H9 (cell line): ENCODE data around the gene SLC12A5. TPM values are rescaled to one million over a fixed set of nuclear protein-coding genes. Genes with fewer than 3 reads are reported as not detected.

ENCODE experiments used
- DNase-seq: peaks from one replicate; pipeline ENCODE4 v3.0.0-alpha.2; 2017
- H2AFZ ChIP-seq: one replicate; pipeline ENCODE4 v1.6.1; 2013; ENCODE audit warnings: mild to moderate bottlenecking, low read length, control low read depth, moderate library complexity
- H2AK5ac ChIP-seq: 2 replicates; pipeline ENCODE4 v1.6.1; 2013; ENCODE audit warnings: low read length, control low read depth, mixed read lengths; ENCODE audit not compliant: insufficient read length
- H2BK120ac ChIP-seq: one replicate; pipeline ENCODE4 v1.6.1; 2013; ENCODE audit warnings: low read depth, mild to moderate bottlenecking, low read length, control low read depth, inconsistent platforms; ENCODE audit not compliant: poor library complexity, severe bottlenecking
- H2BK12ac ChIP-seq: 2 replicates; pipeline ENCODE4 v1.6.1; 2013; ENCODE audit warnings: low read length, control low read depth, mixed read lengths, low read depth; ENCODE audit not compliant: insufficient read length
- H2BK15ac ChIP-seq: 2 replicates; pipeline ENCODE4 v1.6.1; 2013; ENCODE audit warnings: low read depth, low read length, control low read depth
- H2BK20ac ChIP-seq: one replicate; pipeline ENCODE4 v1.6.1; 2013; ENCODE audit warnings: low read depth, mild to moderate bottlenecking, low read length, control low read depth, inconsistent platforms; ENCODE audit not compliant: poor library complexity, severe bottlenecking
- H2BK5ac ChIP-seq: 2 replicates; pipeline ENCODE4 v1.6.1; 2013; ENCODE audit warnings: low read length, control low read depth, mixed read lengths; ENCODE audit not compliant: insufficient read length
- H3K14ac ChIP-seq: 2 replicates; pipeline ENCODE4 v1.6.1; 2013; ENCODE audit warnings: low read length, control low read depth; ENCODE audit not compliant: insufficient read depth
- H3K18ac ChIP-seq: 2 replicates; pipeline ENCODE4 v1.6.1; 2013; ENCODE audit warnings: low read depth, mild to moderate bottlenecking, mixed read lengths, low read length, control low read depth; ENCODE audit not compliant: insufficient read length
- H3K23ac ChIP-seq: 2 replicates; pipeline ENCODE4 v1.6.1; 2013; ENCODE audit warnings: low read length, control low read depth, mixed read lengths, low read depth; ENCODE audit not compliant: insufficient read length
- H3K23me2 ChIP-seq: 2 replicates; pipeline ENCODE4 v1.6.1; 2013; ENCODE audit warnings: low read depth, mild to moderate bottlenecking, mixed read lengths, low read length, control low read depth; ENCODE audit not compliant: insufficient read length, poor library complexity, severe bottlenecking
- H3K27ac ChIP-seq: 2 replicates; pipeline ENCODE4 v1.5.1; 2013; ENCODE audit warnings: low read length, control low read depth, mixed read lengths, low read depth; ENCODE audit not compliant: insufficient read length
- H3K27me3 ChIP-seq: 2 replicates; pipeline ENCODE4 v1.6.1; 2013; ENCODE audit warnings: low read length, control low read depth, inconsistent platforms; ENCODE audit not compliant: insufficient read depth
- H3K4ac ChIP-seq: 2 replicates; pipeline ENCODE4 v1.6.1; 2013; ENCODE audit warnings: low read depth, mild to moderate bottlenecking, control low read depth, inconsistent platforms, low read length, moderate library complexity
- H3K4me1 ChIP-seq: 2 replicates; pipeline ENCODE4 v1.6.1; 2013; ENCODE audit warnings: low read length, control low read depth, inconsistent platforms; ENCODE audit not compliant: insufficient read depth
- H3K4me2 ChIP-seq: 2 replicates; pipeline ENCODE4 v1.6.1; 2013; ENCODE audit warnings: low read length, control low read depth, mixed read lengths; ENCODE audit not compliant: insufficient read length, insufficient read depth
- H3K56ac ChIP-seq: 2 replicates; pipeline ENCODE4 v1.6.1; 2013; ENCODE audit warnings: low read depth, mild to moderate bottlenecking, mixed read lengths, low read length, control low read depth; ENCODE audit not compliant: insufficient read length
- H3K79me1 ChIP-seq: 2 replicates; pipeline ENCODE4 v1.6.1; 2013; ENCODE audit warnings: low read depth, mild to moderate bottlenecking, moderate library complexity, low read length, control low read depth, inconsistent platforms; ENCODE audit not compliant: insufficient read depth, poor library complexity, severe bottlenecking
- H3K79me2 ChIP-seq: 2 replicates; pipeline ENCODE4 v1.6.1; 2013; ENCODE audit warnings: low read length, control low read depth, inconsistent platforms; ENCODE audit not compliant: insufficient read depth
- H3K9ac ChIP-seq: 2 replicates; pipeline ENCODE4 v1.6.1; 2013; ENCODE audit warnings: low read length, control low read depth, mixed read lengths; ENCODE audit not compliant: insufficient read length; ENCODE audit errors: extremely low read depth
- H3K9me3 ChIP-seq: one replicate; pipeline ENCODE4 v1.6.1; 2013; ENCODE audit warnings: low read depth, low read length, inconsistent platforms; ENCODE audit not compliant: control insufficient read depth
- H3T11ph ChIP-seq: one replicate; pipeline ENCODE4 v1.6.1; 2013; ENCODE audit warnings: mild to moderate bottlenecking, low read length, control low read depth, inconsistent platforms
- H4K20me1 ChIP-seq: one replicate; pipeline ENCODE4 v1.6.1; 2013; ENCODE audit not compliant: control insufficient read depth, insufficient read length, insufficient read depth
- H4K5ac ChIP-seq: 2 replicates; pipeline ENCODE4 v1.6.1; 2013; ENCODE audit warnings: low read depth, mild to moderate bottlenecking, mixed read lengths, low read length, control low read depth; ENCODE audit not compliant: insufficient read length
- H4K8ac ChIP-seq: replicated peaks from 2 replicates; pipeline ENCODE4 v1.6.1; 2013; ENCODE audit warnings: low read length, control low read depth, mixed read lengths, low read depth; ENCODE audit not compliant: insufficient read length
- H4K91ac ChIP-seq: 2 replicates; pipeline ENCODE4 v1.6.1; 2013; ENCODE audit warnings: low read depth, mild to moderate bottlenecking, moderate library complexity, mixed read lengths, low read length, control low read depth; ENCODE audit not compliant: insufficient read length
- H3K27ac Mint-ChIP-seq, 3 experiments: 2 replicates in 2 of 3; 3 replicates in 1 of 3; pipeline ENCODE4 v1.8.0; 2020 to 2021; ENCODE audit warnings: mixed read lengths in 3 of 3, mild to moderate bottlenecking in 1 of 3, moderate library complexity in 1 of 3
- H3K27me3 Mint-ChIP-seq: 2 replicates; pipeline ENCODE4 v1.8.0; 2021; ENCODE audit warnings: low read depth, mild to moderate bottlenecking, moderate library complexity, mixed read lengths
- H3K36me3 Mint-ChIP-seq, 3 experiments: 2 replicates in 2 of 3; 3 replicates in 1 of 3; pipeline ENCODE4 v1.8.0; 2020 to 2021; ENCODE audit warnings: low read depth in 3 of 3, mixed read lengths in 3 of 3; ENCODE audit not compliant: insufficient read depth in 1 of 3
- H3K4me1 Mint-ChIP-seq, 2 experiments: 2 replicates each; pipeline ENCODE4 v1.8.0; 2020; ENCODE audit warnings: mixed read lengths in 2 of 2
- H3K4me3 Mint-ChIP-seq, 2 experiments: 2 replicates in 1 of 2; 3 replicates in 1 of 2; pipeline ENCODE4 v1.8.0; 2020 to 2021; ENCODE audit warnings: mild to moderate bottlenecking in 2 of 2, mixed read lengths in 2 of 2, moderate library complexity in 1 of 2
- H3K9me3 Mint-ChIP-seq, 2 experiments: 2 replicates in 1 of 2; 3 replicates in 1 of 2; pipeline ENCODE4 v1.8.0; 2020; ENCODE audit warnings: mild to moderate bottlenecking in 2 of 2, mixed read lengths in 2 of 2, moderate library complexity in 1 of 2
- CTCF ChIP-seq: fragments of 200-600 bp; sonication (generic); conservative IDR thresholded peaks from 3 replicates; pipeline ENCODE4 v1.8.0; 2021; ENCODE audit warnings: antibody characterized with exemption, mild to moderate bottlenecking
- WGBS: extraction: QIAGEN DNeasy Blood & Tissue Kit; methylation state at CpG from one replicate; pipeline ENCODE4 v1.1.7; 2013; ENCODE audit warnings: missing lambda C conversion rate, low lambda C conversion rate, mixed read lengths; ENCODE audit not compliant: insufficient read length; ENCODE audit errors: extremely low coverage; 5-methylcytosine and 5-hydroxymethylcytosine counted together
- total RNA-seq: library from RNA; stranded (reverse); gene quantifications from 2 replicates; pipeline ENCODE4 v1.2.1, GENCODE V29; 2021

Gene SLC12A5
- total RNA-seq, 1 experiment from 2014 or later, result 8.7 TPM

GRCh38 chr20:46006964-46007363, 22.1 kb upstream of the SLC12A5 start:
- Histone ChIP-seq H2BK12ac (no peak overlapping the region), H4K5ac (no peak overlapping the region), H4K8ac (no peak overlapping the region), H2AFZ (no peak overlapping the region), H4K20me1 (no peaks in the 10 kb centered on the region), H3K4me1 (peaks cover 9% of the 10 kb centered on the region; the same call in 1 of the 2 replicates), H3K9me3 (no peaks in the 10 kb centered on the region), H3K79me1 (no peaks in the 10 kb centered on the region), H4K91ac (no peak overlapping the region), H3T11ph (no peak overlapping the region), H3K18ac (no peak overlapping the region), H3K56ac (no peak overlapping the region), H3K27me3 (no peaks in the 10 kb centered on the region), H3K27ac (no peak overlapping the region), H2BK15ac (no peak overlapping the region), H3K4ac (no peak overlapping the region), H2BK120ac (no peak overlapping the region), H3K23me2 (no peaks in the 10 kb centered on the region), H3K9ac (no peak overlapping the region), H2AK5ac (no peak overlapping the region), H3K23ac (no peak overlapping the region), H2BK5ac (no peak overlapping the region), H3K4me2 (no peak overlapping the region), H3K14ac (no peak overlapping the region), H2BK20ac (no peak overlapping the region), H3K79me2 (no peaks in the 10 kb centered on the region)
- Mint-ChIP-seq H3K36me3 (peaks cover 5 to 17% (median 9%) of the 10 kb centered on the region in 3 experiments), H3K4me1 (peaks cover 39 to 58% of the 10 kb centered on the region in 2 experiments), H3K4me3 (no peak overlapping the region), H3K27ac (no peak overlapping the region), H3K27me3 (peaks cover 9% of the 10 kb centered on the region), H3K9me3 (peaks cover 5 to 13% of the 10 kb centered on the region in 2 experiments; a peak in 2 of 5 replicates)
- TF ChIP-seq CTCF, result no peak
- WGBS, result no CpG with 5 or more reads among the region's 11 CpGs
- DNase-seq, result no peak
